Kidney capillary endothelial cell (primary cell): ENCODE results near the gene CPT1B.
"Not testable (repeated sequence)": the region's sequence is repeated elsewhere in the genome, so short reads cannot be mapped to it uniquely, and the experiment has no call there.

Experiments used
- DNase-seq: peaks from one replicate; pipeline ENCODE4 v3.0.0-alpha.2; 2018; ENCODE audit warnings: low spot score

The CPT1B gene

GRCh38 chr22:50527921-50528681, 50.1 kb downstream of the CPT1B start:
- no peak for DNase-seq

DNA sequence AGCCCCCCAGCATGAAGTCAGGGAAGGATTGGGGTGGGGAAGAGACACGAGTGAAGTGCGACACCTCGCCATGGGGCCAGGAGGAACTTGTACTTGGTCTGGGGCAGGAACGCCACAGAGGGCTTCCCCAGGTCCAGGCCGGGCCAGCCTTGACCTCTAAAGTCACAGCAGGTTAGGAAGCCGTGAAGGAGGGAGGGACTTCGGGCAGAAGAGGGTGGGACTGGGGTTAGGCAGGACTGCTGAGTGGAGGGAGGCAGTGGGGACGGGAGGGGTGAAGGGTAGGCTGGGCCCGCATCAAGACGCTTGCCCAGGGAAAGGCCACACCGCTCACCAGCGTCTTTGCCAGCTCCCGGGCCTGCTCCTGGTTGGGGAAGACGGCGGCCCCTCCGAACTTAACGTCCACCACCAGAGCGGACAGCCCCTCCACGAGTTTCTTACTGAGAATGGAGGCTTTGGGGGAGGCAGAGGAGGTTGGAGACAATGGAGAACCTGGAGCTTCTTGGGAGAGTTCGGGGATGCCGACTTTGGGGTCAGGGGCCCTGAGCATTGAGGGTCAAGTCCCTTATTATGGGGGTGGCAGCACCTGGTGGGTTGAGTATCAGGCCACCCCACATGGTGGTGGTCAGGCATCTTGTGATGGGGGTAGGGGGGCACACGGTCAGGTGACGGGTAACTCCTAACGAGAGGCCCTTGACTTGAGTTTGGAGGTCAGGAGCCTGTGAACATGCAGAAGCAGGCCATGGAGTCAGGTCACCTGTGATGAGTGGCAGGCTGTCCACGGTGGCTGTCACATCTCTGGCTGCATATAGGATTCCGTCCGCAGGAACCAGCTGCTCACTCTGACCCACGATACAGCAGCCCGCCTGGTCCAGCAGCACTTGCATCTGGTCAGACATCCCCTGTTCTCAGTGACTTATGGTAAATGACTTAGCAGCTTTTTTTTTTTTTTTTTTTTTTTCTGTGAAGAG, 51.1 kb downstream of the CPT1B start:
- DNase-seq, result no peak

DNA sequence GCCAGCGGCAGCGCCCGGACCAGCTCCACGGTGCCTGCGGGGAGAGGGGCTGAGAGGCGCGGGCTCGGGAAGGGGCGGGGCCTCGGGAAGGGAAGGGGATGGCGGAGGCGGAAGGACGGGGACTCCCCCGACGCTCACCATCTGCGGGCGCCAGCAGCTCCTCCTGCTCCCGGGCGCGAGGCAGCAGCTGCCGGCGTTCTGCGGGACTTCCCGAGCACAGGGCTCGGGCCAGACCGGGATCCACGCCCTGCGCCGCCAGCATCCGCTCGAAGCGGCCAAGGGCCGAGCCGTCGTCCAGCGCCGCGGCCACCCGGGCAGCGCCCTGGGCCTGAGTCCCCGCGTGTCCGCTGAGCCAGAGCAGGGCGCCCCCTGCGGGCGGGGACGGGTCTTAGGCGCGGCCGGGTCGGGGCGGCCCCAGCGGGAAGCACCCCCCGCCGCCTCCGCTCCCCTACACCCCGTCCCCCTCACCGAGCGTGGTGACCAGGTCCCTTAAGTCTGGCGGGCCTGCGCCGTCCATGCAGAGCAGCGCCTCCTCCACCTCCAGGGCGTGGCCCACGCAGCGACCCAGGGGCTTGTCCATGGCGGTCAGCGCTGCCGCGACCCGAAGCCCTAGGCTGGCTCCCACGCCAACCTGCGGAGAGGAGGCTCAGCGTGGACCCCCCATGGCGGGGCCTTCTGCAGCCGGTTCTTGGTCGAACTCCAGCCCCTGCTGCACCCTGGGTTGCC, 52.0 kb downstream of the CPT1B start:
- DNase-seq, result peak; percentile 57

- DNase-seq, result no peak
Measured at GRCh38 chr22:50525858-50526107, 52.4 kb downstream of the CPT1B start.

DNA sequence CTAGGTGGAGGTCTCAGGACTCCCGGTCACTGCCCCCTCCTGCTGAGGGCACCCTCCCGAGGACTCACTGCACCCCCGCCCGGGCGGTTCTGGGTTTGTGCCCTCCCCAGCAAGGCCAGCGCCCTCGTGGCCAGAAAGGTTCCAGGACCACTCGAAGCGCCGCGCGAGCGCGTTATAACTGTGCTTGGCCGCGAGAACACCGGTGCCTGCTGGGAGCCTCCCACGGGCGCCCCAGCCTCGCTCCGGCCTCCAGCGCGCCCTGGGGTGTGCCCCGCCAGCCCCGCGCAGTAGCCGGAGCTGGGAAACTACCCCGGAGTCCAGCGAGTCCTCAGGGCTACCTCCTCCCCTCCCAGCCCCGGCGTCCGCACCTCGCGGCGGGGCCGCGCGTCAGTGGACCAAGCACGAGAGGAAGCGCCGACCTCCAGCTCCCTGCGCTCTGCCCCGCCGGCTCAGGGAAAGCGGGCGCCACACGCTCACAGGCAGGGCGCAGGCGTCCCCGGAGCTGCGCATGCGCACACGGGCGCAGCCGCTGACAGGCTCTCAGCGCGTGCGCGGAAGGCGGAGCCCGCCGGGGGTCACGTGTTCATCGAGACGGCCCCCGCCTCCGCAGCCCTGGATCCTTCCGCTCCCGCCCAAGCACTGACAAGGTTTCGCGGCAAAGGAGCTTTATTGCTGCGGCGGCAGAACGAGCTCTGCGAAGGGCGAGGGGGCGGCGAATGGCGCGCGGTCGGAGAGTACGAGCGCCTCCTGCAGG, 52.9 kb downstream of the CPT1B start, which contains the start of gene SCO2:
Gene SCO2 (minus strand): TSS at position 495 of the 754 bp plus-strand sequence. CDS start 1,187 bp downstream, outside the sequence.
- DNase-seq, result peak; percentile 95

DNA sequence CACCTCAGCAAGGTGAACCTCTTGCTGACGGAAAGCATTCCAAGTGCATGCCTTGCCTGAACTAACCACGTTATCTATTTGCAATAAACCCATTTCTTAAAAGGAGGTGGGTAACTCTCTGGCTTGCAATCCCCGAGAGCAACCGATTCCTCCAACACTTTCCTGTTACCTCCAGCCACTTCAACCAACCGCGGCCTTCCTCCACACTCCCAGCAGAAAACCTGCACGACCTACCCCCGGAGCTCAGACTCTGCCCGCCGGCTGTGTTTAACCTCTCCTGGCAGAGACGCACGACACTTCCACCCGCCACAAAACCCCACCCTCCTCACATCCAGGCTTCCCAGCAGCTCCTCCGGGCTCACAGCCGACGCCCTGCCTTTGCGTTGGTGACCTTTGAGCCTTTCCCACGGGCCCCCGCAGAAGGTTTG, 53.5 kb downstream of the CPT1B start:
- no peak for DNase-seq

GRCh38 chr22:50523806-50524675, 54.2 kb downstream of the CPT1B start:
- no peak for DNase-seq

GRCh38 chr22:50523458-50523805, 54.8 kb downstream of the CPT1B start:
- no peak for DNase-seq

DNA sequence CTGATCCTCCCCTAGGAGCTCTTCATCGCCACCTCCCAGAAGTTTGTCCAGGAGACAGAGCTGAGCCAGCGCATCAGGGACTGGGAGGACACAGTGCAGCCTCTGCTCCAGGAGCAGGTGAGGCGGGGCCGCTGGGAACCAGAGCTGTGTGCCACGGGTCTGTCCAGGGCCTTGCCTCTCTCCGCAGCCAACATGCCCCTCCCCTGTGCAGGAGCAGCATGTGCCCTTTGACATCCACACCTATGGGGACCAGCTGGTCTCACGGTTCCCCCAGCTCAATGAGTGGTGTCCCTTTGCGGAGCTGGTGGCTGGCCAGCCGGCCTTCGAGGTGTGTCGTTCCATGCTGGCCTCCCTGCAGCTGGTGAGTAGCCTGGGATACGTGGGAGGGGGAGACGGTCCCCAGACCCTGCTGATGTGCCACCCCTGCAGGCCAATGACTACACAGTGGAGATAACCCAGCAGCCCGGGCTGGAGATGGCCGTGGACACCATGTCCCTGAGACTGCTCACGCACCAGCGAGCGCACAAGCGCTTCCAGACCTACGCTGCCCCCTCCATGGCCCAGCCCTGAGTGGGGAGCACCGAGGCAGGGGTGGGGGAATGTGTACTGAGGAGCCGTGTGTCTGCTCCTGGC, 55.3 kb downstream of the CPT1B start:
- DNase-seq, result no peak

DNA sequence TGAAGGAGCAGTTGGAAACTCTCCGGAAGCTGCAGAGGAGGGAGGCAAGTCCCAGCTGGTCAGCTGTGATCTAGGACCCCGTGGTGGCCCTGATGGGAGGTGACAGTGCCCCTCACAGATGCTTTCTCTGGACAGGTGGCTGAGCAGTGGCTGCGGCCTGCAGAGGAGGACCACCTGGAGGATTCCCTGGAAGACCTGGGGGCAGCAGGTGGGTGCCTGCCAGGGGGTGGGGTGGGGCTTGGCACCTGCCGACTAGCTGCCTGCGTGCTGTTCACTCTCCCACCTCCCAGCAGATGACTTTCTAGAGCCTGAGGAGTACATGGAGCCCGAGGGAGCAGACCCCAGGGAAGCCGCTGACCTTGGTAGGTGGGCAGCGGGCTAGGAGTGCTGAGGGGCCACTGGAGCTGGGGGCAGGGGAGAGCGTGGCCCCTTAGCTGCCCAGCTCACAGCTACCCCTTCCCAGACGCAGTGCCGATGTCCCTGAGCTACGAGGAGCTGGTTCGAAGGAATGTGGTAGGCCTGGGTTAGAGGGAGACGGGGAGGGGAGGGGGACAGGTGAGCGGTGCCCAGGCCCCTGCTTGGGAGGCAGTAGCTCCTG, 55.9 kb downstream of the CPT1B start:
- no peak for DNase-seq

GRCh38 chr22:50521710-50522109, 56.5 kb downstream of the CPT1B start:
- no peak for DNase-seq

GRCh38 chr22:50520826-50521453, 57.3 kb downstream of the CPT1B start:
- DNase-seq, result no peak

DNA sequence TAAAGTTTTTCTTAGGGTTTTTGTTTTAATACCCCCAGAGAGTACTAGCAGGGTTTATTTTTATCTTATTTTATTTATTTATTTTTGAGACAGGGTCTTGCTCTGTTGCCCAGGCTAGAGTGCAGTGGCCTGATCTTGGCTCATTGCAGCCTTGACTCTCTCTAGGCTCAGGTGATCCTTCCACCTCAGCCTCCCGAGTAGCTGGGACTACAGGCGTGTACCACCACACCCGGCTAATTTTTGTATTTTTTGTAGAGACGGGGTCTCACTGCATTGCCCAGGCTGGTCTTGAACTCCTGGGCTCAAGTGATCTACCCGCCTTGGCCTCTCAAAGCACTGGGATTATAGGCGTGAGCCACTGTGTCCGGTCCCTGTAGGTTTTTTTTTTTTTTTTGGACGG, 58.0 kb downstream of the CPT1B start:
- DNase-seq, result not testable (repeated sequence)

- no peak for DNase-seq
Measured at GRCh38 chr22:50519151-50519550, 59.1 kb downstream of the CPT1B start.
